ENCODE results near the gene ANKUB1.

GRCh38 chr3:149720918-149721317 is 71.4 kb downstream of the ANKUB1 start:
- TF ChIP-seq CTCF (IDR thresholded peaks at IDR 0.05 in 8 of 11, conservative IDR thresholded peaks at IDR 0.05 in 3 of 11) (no peak), POLR2A (IDR thresholded peaks at IDR 0.05) (no peak)

Data from spleen (tissue), 7 donors.